GM12873 (cell line): Measurements from ENCODE around the gene ATRIP.
A peak's percentile ranks its signal among the peaks of the same experiment; 100 is the strongest.

Source experiments
- CTCF ChIP-seq: IDR thresholded peaks from 2 replicates; pipeline ENCODE4 v1.5.1; 2012; ENCODE audit warnings: low read depth, mild to moderate bottlenecking, moderate library complexity, low read length, control low read depth; ENCODE audit not compliant: insufficient read depth; ENCODE audit errors: missing control alignments

The ATRIP gene

GRCh38 chr3:48446425-48447193 lies at the start of gene ATRIP:
Gene ATRIP, plus strand, starts transcription at chr3:48446737. Its CDS starts 109 bp downstream, at chr3:48446846.
- TF ChIP-seq CTCF: no peak

- TF ChIP-seq CTCF: no peak
These were observed 48.5 kb upstream of the ATRIP start for GRCh38 chr3:48397767-48398681.

GRCh38 chr3:48398701-48399386 lies 47.7 kb upstream of the ATRIP start:
- no peak for TF ChIP-seq CTCF

- TF ChIP-seq CTCF: no peak
These were observed 47.0 kb upstream of the ATRIP start for GRCh38 chr3:48399387-48400172.

- peak; percentile 80 for TF ChIP-seq CTCF
These were observed 45.6 kb upstream of the ATRIP start for GRCh38 chr3:48400824-48401433.

- TF ChIP-seq CTCF: no peak
These were observed 44.2 kb upstream of the ATRIP start for GRCh38 chr3:48402281-48402732.
